Gastrocnemius medialis (tissue), 4 donors: ENCODE measurements around the gene EZR. TPM values are rescaled to one million over a fixed set of nuclear protein-coding genes. Genes with fewer than 3 reads are reported as not detected.

ENCODE experiments used
- ATAC-seq, 2 donors: fragments of 150-250 bp; one replicate each; pipeline ENCODE4 v1.9.1; 2016
- DNase-seq, 2 donors: peaks; one replicate each; pipeline ENCODE4 v3.0.0-alpha.2; 2019
- H3K27ac ChIP-seq, 4 donors: fragments of 200-600 bp; sonication (generic); 1 replicate in 1 of 4; 2 replicates in 3 of 4; pipeline ENCODE4 v1.5.1; 2016 to 2018; ENCODE audit warnings: mild to moderate bottlenecking in 2 of 4, moderate library complexity in 1 of 4
- H3K27me3 ChIP-seq, 3 donors: fragments of 200-600 bp; sonication (generic) in 2 of 3; 1 replicate in 1 of 3; 2 replicates in 2 of 3; pipeline versions ENCODE4 v1.5.1 to v1.6.0; 2016 to 2019; ENCODE audit warnings: mild to moderate bottlenecking in 1 of 3, moderate library complexity in 1 of 3
- H3K36me3 ChIP-seq, 2 donors: fragments of 200-600 bp; sonication (generic) in 1 of 2; one replicate each; pipeline ENCODE4 v1.5.1; 2017 to 2018
- H3K4me1 ChIP-seq, 2 donors: fragments of 200-600 bp; sonication (generic) in 1 of 2; one replicate each; pipeline ENCODE4 v1.5.1; 2016 to 2017; ENCODE audit warnings: mild to moderate bottlenecking in 2 of 2
- H3K4me3 ChIP-seq, 4 donors: fragments of 200-600 bp; sonication (generic) in 3 of 4; 1 replicate in 1 of 4; 2 replicates in 3 of 4; pipeline ENCODE4 v1.5.1; 2016 to 2019; ENCODE audit warnings: mild to moderate bottlenecking in 2 of 4
- H3K9me3 ChIP-seq, 3 donors: fragments of 200-600 bp; sonication (generic) in 2 of 3; 1 replicate in 1 of 3; 2 replicates in 2 of 3; pipeline ENCODE4 v1.5.1; 2016 to 2019
- CTCF ChIP-seq, 5 experiments: fragments of 450-650 bp in 3 of 5; fragments of 200-600 bp in 2 of 5; sonication (generic) in 2 of 5; IDR thresholded peaks in 4 of 5; conservative IDR thresholded peaks in 1 of 5; 1 replicate in 4 of 5; 2 replicates in 1 of 5; pipeline ENCODE4 v1.5.1; 2016 to 2019; ENCODE audit warnings: antibody characterized with exemption in 5 of 5, mild to moderate bottlenecking in 3 of 5, moderate library complexity in 3 of 5
- POLR2A ChIP-seq, 2 donors: fragments of 450-650 bp; IDR thresholded peaks; one replicate each; pipeline ENCODE4 v1.6.1; 2017; ENCODE audit warnings: antibody characterized with exemption in 2 of 2, mild to moderate bottlenecking in 2 of 2, moderate library complexity in 2 of 2
- in situ Hi-C, 4 donors: fragments of 200-750 bp; cut with MboI; loops; one replicate each; pipeline versions ENCODE4 v1.15.0 to v1.8.0; 2017; ENCODE audit warnings: low sequenced_read_pairs in 4 of 4
- intact Hi-C: fragments of 100-400 bp; cut with DNase I; formaldehyde crosslinking; loops from one replicate; pipeline ENCODE4 v1.15.1; 2023; ENCODE audit warnings: low total_unique reads
- total RNA-seq, 4 donors: library from RNA; depleted of rRNA; stranded (reverse); fragments of >200 nt; gene quantifications; one replicate each; pipeline versions ENCODE4 v1.1.0 to v1.2.3, GENCODE V29; 2016

The EZR gene
- total RNA-seq, 4 donors from 2014 or later, result 18.1 to 54.1 (median 33.6) TPM

- ATAC-seq (peak; percentile 93 to 98), DNase-seq (peak in 1 of 2 donors; percentile 72)
- intact Hi-C loops (no loop called here), in situ Hi-C loops (no loop called here)
- peak overlapping the region; percentile 38 to 81 (median 72) for H3K27ac ChIP-seq
- no peaks in the 10 kb centered on the region for H3K36me3 ChIP-seq
- TF ChIP-seq CTCF (IDR thresholded peaks at IDR 0.05 in 4 of 5, conservative IDR thresholded peaks at IDR 0.05 in 1 of 5) (no peak), POLR2A (IDR thresholded peaks at IDR 0.05) (no peak)
- no peaks in the 10 kb centered on the region for H3K9me3 ChIP-seq
- no peak overlapping the region for H3K4me3 ChIP-seq
- no peaks in the 10 kb centered on the region for H3K27me3 ChIP-seq
- H3K4me1 ChIP-seq, result peaks cover 0 to 10% of the 10 kb centered on the region in 2 donors
These were observed 81.2 kb downstream of the EZR start for GRCh38 chr6:158737710-158738615.

- Histone ChIP-seq H3K4me3 (no peak overlapping the region), H3K9me3 (no peaks in the 10 kb centered on the region), H3K27ac (peak overlapping the region; percentile 38 to 81 (median 72)), H3K4me1 (peaks cover 0 to 10% of the 10 kb centered on the region in 2 donors), H3K36me3 (no peaks in the 10 kb centered on the region), H3K27me3 (no peaks in the 10 kb centered on the region)
- intact Hi-C loops (no loop called here), in situ Hi-C loops (no loop called here)
- DNase-seq, result no peak
- peak in 1 of 2 donors; percentile 42 for ATAC-seq
- TF ChIP-seq POLR2A (IDR thresholded peaks at IDR 0.05), result no peak
- no peak for TF ChIP-seq CTCF (IDR thresholded peaks at IDR 0.05 in 4 of 5, conservative IDR thresholded peaks at IDR 0.05 in 1 of 5)
These were observed 82.0 kb downstream of the EZR start for GRCh38 chr6:158737082-158737709.

GRCh38 chr6:158735009-158735408 is 84.2 kb downstream of the EZR start:
- no peaks in the 10 kb centered on the region for H3K9me3 ChIP-seq
- H3K4me1 ChIP-seq, result peaks cover 0 to 10% of the 10 kb centered on the region in 2 donors
- DNase-seq (no peak), ATAC-seq (no peak)
- intact Hi-C loops (no loop called here), in situ Hi-C loops (no loop called here)
- H3K4me3 ChIP-seq, result no peak overlapping the region
- H3K36me3 ChIP-seq, result no peaks in the 10 kb centered on the region
- H3K27me3 ChIP-seq, result no peaks in the 10 kb centered on the region
- no peak overlapping the region for H3K27ac ChIP-seq
- TF ChIP-seq CTCF (IDR thresholded peaks at IDR 0.05 in 4 of 5, conservative IDR thresholded peaks at IDR 0.05 in 1 of 5) (no peak), POLR2A (IDR thresholded peaks at IDR 0.05) (no peak)

- DNase-seq, result no peak
- TF ChIP-seq CTCF (IDR thresholded peaks at IDR 0.05 in 4 of 5, conservative IDR thresholded peaks at IDR 0.05 in 1 of 5) (no peak), POLR2A (IDR thresholded peaks at IDR 0.05) (no peak)
- in situ Hi-C loops, result no loop called here
- H3K27ac ChIP-seq, result no peak overlapping the region
- no peaks in the 10 kb centered on the region for H3K4me1 ChIP-seq
- H3K27me3 ChIP-seq, result no peaks in the 10 kb centered on the region
- peaks cover 0 to 8% of the 10 kb centered on the region in 2 donors for H3K36me3 ChIP-seq
- H3K9me3 ChIP-seq, result no peaks in the 10 kb centered on the region
- intact Hi-C loops, result no loop called here
- no peak overlapping the region for H3K4me3 ChIP-seq
- no peak for ATAC-seq
These were observed 88.6 kb downstream of the EZR start for GRCh38 chr6:158730541-158730907.
